GM12878 (cell line): Measurements from ENCODE around the gene SNRNP200. TPM values are rescaled to one million over a fixed set of nuclear protein-coding genes. Genes with fewer than 3 reads are reported as not detected.

ENCODE experiments used
- CEBPB ChIP-seq, 2 experiments: fragments of 150-350 bp in 1 of 2; IDR thresholded peaks; 2 replicates each; pipeline ENCODE4 v1.6.1; 2012 to 2014; ENCODE audit warnings: low read depth in 2 of 2, low read length in 2 of 2, borderline replicate concordance in 1 of 2, inconsistent platforms in 1 of 2
- CHD2 ChIP-seq: IDR thresholded peaks from 2 replicates; pipeline ENCODE4 v1.6.1; 2011; ENCODE audit warnings: low read depth, low read length, improper control_type of control experiment, borderline replicate concordance
- JUNB ChIP-seq: IDR thresholded peaks from 2 replicates; pipeline ENCODE4 v1.6.1; 2016; ENCODE audit warnings: antibody characterized with exemption, mild to moderate bottlenecking
- RB1 ChIP-seq: fragments of 450-650 bp; formaldehyde crosslinking; IDR thresholded peaks from 2 replicates; pipeline ENCODE4 v1.6.1; 2017; ENCODE audit warnings: mild to moderate bottlenecking, borderline replicate concordance
- SIN3A ChIP-seq: IDR thresholded peaks from 2 replicates; pipeline ENCODE4 v1.6.1; 2012; ENCODE audit warnings: low read depth, low read length, improper control_type of control experiment
- SUZ12 ChIP-seq: fragments of 200-600 bp; sonication (generic); IDR thresholded peaks from one replicate; pipeline ENCODE4 v1.6.1; 2018; ENCODE audit warnings: antibody characterized with exemption, mild to moderate bottlenecking; ENCODE audit not compliant: unreplicated experiment
- polyA plus RNA-seq, 11 experiments: library from polyadenylated mRNA; depleted of rRNA in 4 of 11; unstranded in 6 of 11; stranded (reverse) in 5 of 11; fragments of >200 nt; fragmentation: Nextera tagmentation in 4 of 11; fragmentation: Illumina TruSeq in 1 of 11; extraction: Ambion mirVana in 4 of 11; extraction: Trizol in 1 of 11; gene quantifications; 1 replicate in 1 of 11; 2 replicates in 10 of 11; pipeline versions ENCODE4 v1.2.1 to v1.2.3, GENCODE V29; 2011 to 2016; ENCODE audit warnings: inconsistent platforms in 2 of 11, missing spikeins in 2 of 11, low read depth in 1 of 11
- total RNA-seq, 4 experiments: library from RNA; depleted of rRNA in 3 of 4; stranded (reverse); fragments of >200 nt in 3 of 4; fragmentation: Illumina TruSeq in 1 of 4; extraction: Trizol in 1 of 4; gene quantifications; 2 replicates each; pipeline versions ENCODE4 v1.2.1 to v1.2.3, GENCODE V29; 2013 to 2021
- TF ChIP-seq, protein P1 (sequence below), 3 experiments: IDR thresholded peaks in 2 of 3; conservative IDR thresholded peaks in 1 of 3; 2 replicates each; pipeline ENCODE4 v1.5.1; 2011; ENCODE audit warnings: low read depth in 3 of 3, low read length in 3 of 3, mild to moderate bottlenecking in 3 of 3, control low read depth in 2 of 3, moderate library complexity in 2 of 3, inconsistent platforms in 1 of 3, mixed read lengths in 1 of 3; ENCODE audit not compliant: control insufficient read depth in 2 of 3, insufficient read depth in 1 of 3; ENCODE audit errors: extremely low read depth in 1 of 3
- TF ChIP-seq, protein P2 (sequence below): fragments of 450-650 bp; IDR thresholded peaks from 2 replicates; pipeline ENCODE4 v1.6.1; 2017; ENCODE audit warnings: low read depth, mild to moderate bottlenecking, moderate library complexity
- TF ChIP-seq, protein P3 (sequence below): fragments of 150-350 bp; IDR thresholded peaks from 2 replicates; pipeline ENCODE4 v1.6.1; 2016; ENCODE audit warnings: low read depth, low read length
- TF ChIP-seq, protein P4 (sequence below): fragments of 450-650 bp; formaldehyde crosslinking; IDR thresholded peaks from 2 replicates; pipeline ENCODE4 v1.4.0; 2020; ENCODE audit warnings: mild to moderate bottlenecking, moderate library complexity

SNRNP200 gene
- total and polyA plus RNA-seq, 10 of the 15 experiments (the other 5 are each of a cell fraction or from before 2014, with no cell fraction given) = 59.2 to 176 (median 106) TPM

DNA sequence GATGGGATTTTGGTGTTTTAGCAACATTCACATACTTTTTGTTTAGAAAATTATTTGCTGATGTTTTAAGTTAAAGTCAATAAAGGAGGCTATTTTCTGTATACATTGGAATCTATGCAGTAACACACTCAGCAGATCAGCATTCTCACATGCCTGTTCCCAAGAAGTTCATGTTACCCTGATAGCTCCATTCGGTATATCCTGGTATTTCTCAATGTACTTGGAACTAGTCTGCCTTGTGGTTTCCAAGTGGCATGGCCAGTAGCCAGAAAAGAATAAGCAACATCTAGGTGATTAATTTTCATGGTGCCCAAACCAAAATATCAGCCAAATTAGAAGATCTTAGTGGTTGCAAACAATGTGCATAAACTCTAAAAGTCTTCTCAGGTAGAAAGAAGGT lies 25.1 kb upstream of the SNRNP200 start (continued):
- TF ChIP-seq, protein P1, sequence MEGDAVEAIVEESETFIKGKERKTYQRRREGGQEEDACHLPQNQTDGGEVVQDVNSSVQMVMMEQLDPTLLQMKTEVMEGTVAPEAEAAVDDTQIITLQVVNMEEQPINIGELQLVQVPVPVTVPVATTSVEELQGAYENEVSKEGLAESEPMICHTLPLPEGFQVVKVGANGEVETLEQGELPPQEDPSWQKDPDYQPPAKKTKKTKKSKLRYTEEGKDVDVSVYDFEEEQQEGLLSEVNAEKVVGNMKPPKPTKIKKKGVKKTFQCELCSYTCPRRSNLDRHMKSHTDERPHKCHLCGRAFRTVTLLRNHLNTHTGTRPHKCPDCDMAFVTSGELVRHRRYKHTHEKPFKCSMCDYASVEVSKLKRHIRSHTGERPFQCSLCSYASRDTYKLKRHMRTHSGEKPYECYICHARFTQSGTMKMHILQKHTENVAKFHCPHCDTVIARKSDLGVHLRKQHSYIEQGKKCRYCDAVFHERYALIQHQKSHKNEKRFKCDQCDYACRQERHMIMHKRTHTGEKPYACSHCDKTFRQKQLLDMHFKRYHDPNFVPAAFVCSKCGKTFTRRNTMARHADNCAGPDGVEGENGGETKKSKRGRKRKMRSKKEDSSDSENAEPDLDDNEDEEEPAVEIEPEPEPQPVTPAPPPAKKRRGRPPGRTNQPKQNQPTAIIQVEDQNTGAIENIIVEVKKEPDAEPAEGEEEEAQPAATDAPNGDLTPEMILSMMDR (IDR thresholded peaks at IDR 0.05 in 2 of 3, conservative IDR thresholded peaks at IDR 0.05 in 1 of 3; ENCODE audit: control insufficient read depth in 2 of 3, extremely low read depth in 1 of 3, insufficient read depth in 1 of 3, low read depth in 3 of 3, low read length in 3 of 3) = no peak
- TF ChIP-seq CHD2 (no peak), JUNB (no peak), SIN3A (no peak), SUZ12 (no peak), CEBPB (IDR thresholded peaks at IDR 0.05; ENCODE audit: borderline replicate concordance in 1 of 2, low read depth in 2 of 2, low read length in 2 of 2) (no peak), RB1 (no peak)
- TF ChIP-seq, protein P2, sequence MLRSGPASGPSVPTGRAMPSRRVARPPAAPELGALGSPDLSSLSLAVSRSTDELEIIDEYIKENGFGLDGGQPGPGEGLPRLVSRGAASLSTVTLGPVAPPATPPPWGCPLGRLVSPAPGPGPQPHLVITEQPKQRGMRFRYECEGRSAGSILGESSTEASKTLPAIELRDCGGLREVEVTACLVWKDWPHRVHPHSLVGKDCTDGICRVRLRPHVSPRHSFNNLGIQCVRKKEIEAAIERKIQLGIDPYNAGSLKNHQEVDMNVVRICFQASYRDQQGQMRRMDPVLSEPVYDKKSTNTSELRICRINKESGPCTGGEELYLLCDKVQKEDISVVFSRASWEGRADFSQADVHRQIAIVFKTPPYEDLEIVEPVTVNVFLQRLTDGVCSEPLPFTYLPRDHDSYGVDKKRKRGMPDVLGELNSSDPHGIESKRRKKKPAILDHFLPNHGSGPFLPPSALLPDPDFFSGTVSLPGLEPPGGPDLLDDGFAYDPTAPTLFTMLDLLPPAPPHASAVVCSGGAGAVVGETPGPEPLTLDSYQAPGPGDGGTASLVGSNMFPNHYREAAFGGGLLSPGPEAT = no peak
- TF ChIP-seq, protein P3, sequence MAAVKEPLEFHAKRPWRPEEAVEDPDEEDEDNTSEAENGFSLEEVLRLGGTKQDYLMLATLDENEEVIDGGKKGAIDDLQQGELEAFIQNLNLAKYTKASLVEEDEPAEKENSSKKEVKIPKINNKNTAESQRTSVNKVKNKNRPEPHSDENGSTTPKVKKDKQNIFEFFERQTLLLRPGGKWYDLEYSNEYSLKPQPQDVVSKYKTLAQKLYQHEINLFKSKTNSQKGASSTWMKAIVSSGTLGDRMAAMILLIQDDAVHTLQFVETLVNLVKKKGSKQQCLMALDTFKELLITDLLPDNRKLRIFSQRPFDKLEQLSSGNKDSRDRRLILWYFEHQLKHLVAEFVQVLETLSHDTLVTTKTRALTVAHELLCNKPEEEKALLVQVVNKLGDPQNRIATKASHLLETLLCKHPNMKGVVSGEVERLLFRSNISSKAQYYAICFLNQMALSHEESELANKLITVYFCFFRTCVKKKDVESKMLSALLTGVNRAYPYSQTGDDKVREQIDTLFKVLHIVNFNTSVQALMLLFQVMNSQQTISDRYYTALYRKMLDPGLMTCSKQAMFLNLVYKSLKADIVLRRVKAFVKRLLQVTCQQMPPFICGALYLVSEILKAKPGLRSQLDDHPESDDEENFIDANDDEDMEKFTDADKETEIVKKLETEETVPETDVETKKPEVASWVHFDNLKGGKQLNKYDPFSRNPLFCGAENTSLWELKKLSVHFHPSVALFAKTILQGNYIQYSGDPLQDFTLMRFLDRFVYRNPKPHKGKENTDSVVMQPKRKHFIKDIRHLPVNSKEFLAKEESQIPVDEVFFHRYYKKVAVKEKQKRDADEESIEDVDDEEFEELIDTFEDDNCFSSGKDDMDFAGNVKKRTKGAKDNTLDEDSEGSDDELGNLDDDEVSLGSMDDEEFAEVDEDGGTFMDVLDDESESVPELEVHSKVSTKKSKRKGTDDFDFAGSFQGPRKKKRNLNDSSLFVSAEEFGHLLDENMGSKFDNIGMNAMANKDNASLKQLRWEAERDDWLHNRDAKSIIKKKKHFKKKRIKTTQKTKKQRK = no peak
- TF ChIP-seq, protein P4, sequence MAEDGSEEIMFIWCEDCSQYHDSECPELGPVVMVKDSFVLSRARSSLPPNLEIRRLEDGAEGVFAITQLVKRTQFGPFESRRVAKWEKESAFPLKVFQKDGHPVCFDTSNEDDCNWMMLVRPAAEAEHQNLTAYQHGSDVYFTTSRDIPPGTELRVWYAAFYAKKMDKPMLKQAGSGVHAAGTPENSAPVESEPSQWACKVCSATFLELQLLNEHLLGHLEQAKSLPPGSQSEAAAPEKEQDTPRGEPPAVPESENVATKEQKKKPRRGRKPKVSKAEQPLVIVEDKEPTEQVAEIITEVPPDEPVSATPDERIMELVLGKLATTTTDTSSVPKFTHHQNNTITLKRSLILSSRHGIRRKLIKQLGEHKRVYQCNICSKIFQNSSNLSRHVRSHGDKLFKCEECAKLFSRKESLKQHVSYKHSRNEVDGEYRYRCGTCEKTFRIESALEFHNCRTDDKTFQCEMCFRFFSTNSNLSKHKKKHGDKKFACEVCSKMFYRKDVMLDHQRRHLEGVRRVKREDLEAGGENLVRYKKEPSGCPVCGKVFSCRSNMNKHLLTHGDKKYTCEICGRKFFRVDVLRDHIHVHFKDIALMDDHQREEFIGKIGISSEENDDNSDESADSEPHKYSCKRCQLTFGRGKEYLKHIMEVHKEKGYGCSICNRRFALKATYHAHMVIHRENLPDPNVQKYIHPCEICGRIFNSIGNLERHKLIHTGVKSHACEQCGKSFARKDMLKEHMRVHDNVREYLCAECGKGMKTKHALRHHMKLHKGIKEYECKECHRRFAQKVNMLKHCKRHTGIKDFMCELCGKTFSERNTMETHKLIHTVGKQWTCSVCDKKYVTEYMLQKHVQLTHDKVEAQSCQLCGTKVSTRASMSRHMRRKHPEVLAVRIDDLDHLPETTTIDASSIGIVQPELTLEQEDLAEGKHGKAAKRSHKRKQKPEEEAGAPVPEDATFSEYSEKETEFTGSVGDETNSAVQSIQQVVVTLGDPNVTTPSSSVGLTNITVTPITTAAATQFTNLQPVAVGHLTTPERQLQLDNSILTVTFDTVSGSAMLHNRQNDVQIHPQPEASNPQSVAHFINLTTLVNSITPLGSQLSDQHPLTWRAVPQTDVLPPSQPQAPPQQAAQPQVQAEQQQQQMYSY = no peak
